Tibial nerve (tissue), 4 donors: Measurements from ENCODE around the gene QKI.

ENCODE experiments used
- EP300 ChIP-seq, 2 donors: sonication (generic); formaldehyde crosslinking; IDR thresholded peaks; one replicate each; pipeline ENCODE4 v1.6.1; 2017; ENCODE audit warnings: antibody characterized with exemption in 2 of 2, mild to moderate bottlenecking in 1 of 2
- POLR2A ChIP-seq, 2 donors: fragments of 450-650 bp; IDR thresholded peaks; one replicate each; pipeline ENCODE4 v1.6.1; 2017; ENCODE audit warnings: antibody characterized with exemption in 2 of 2, mild to moderate bottlenecking in 2 of 2, moderate library complexity in 2 of 2
- TF ChIP-seq, protein P1 (sequence below), 5 experiments: fragments of 200-600 bp in 3 of 5; fragments of 450-650 bp in 2 of 5; sonication (generic) in 3 of 5; IDR thresholded peaks; one replicate each; pipeline ENCODE4 v1.5.1; 2016 to 2019; ENCODE audit warnings: antibody characterized with exemption in 5 of 5, mild to moderate bottlenecking in 3 of 5, moderate library complexity in 2 of 5

DNA sequence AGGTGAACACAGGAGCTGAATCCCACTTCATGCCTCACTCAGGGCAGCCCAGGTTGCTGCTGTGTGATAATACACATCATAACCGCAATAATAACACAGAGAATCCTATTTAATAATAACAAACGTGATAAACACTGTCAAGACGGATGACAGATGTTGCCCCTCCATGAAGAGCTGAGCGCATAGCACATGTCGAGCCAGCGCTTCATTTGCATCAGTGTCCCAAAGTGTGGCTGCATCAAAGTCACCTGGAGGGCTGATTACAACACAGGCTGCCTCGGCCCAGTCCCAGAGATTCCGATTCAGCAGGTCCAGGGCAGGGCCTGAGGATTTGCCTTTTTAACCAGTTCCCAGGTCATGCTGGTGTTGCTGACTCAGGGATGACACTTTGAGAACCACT, 198.5 kb downstream of the QKI start:
- TF ChIP-seq, protein P1, sequence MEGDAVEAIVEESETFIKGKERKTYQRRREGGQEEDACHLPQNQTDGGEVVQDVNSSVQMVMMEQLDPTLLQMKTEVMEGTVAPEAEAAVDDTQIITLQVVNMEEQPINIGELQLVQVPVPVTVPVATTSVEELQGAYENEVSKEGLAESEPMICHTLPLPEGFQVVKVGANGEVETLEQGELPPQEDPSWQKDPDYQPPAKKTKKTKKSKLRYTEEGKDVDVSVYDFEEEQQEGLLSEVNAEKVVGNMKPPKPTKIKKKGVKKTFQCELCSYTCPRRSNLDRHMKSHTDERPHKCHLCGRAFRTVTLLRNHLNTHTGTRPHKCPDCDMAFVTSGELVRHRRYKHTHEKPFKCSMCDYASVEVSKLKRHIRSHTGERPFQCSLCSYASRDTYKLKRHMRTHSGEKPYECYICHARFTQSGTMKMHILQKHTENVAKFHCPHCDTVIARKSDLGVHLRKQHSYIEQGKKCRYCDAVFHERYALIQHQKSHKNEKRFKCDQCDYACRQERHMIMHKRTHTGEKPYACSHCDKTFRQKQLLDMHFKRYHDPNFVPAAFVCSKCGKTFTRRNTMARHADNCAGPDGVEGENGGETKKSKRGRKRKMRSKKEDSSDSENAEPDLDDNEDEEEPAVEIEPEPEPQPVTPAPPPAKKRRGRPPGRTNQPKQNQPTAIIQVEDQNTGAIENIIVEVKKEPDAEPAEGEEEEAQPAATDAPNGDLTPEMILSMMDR (IDR thresholded peaks at IDR 0.05), result no peak
- TF ChIP-seq POLR2A (IDR thresholded peaks at IDR 0.05) (no peak), EP300 (IDR thresholded peaks at IDR 0.05) (no peak)
